WTC11 (cell line): ENCODE measurements around the gene SLC25A41. TPM values are rescaled to one million over a fixed set of nuclear protein-coding genes. Genes with fewer than 3 reads are reported as not detected.

ENCODE experiments used
- ATAC-seq: fragments of 200-7000 bp; cut with Tn5 transposase; 2 replicates; pipeline ENCODE4 v1.10.0; 2021; ENCODE audit warnings: mild to moderate bottlenecking, moderate library complexity
- CTCF ChIA-PET: fragments of 300-600 bp; sonication (Branson Sonifier 250); formaldehyde crosslinking; loops from one replicate; lab custom pipeline; 2021; ENCODE audit warnings: antibody characterized with exemption; lab: Charles Lee
- POLR2A ChIA-PET: fragments of 350-600 bp; sonication (Branson Sonifier 250); formaldehyde crosslinking; loops from one replicate; lab custom pipeline; 2021; ENCODE audit warnings: antibody characterized with exemption; lab: Charles Lee
- DNase-seq: peaks from one replicate; pipeline ENCODE4 v3.0.0; 2021; ENCODE audit warnings: low spot score
- H3K27ac Mint-ChIP-seq: 2 replicates; pipeline ENCODE4 v1.8.0; 2021; ENCODE audit warnings: mixed read lengths
- H3K27me3 Mint-ChIP-seq: 2 replicates; pipeline ENCODE4 v1.8.0; 2021; ENCODE audit warnings: low read depth, mild to moderate bottlenecking, moderate library complexity, mixed read lengths
- H3K36me3 Mint-ChIP-seq: 2 replicates; pipeline ENCODE4 v1.8.0; 2021; ENCODE audit warnings: mixed read lengths
- H3K4me1 Mint-ChIP-seq: 2 replicates; pipeline ENCODE4 v1.8.0; 2022; ENCODE audit warnings: mixed read lengths
- H3K4me3 Mint-ChIP-seq: 2 replicates; pipeline ENCODE4 v1.8.0; 2021; ENCODE audit warnings: mild to moderate bottlenecking, moderate library complexity, mixed read lengths
- H3K9me3 Mint-ChIP-seq: 2 replicates; pipeline ENCODE4 v1.8.0; 2021; ENCODE audit warnings: mixed read lengths
- ELF4 ChIP-seq: sonication (generic); formaldehyde crosslinking; IDR thresholded peaks from 2 replicates; pipeline ENCODE4 v1.8.1; 2022; ENCODE audit warnings: low read depth, mild to moderate bottlenecking, moderate library complexity, missing genetic modification reagents
- NR1H2 ChIP-seq: sonication (generic); formaldehyde crosslinking; IDR thresholded peaks from 2 replicates; pipeline ENCODE4 v1.9.0; 2021; ENCODE audit warnings: mild to moderate bottlenecking, moderate library complexity, missing genetic modification reagents
- RORB ChIP-seq: fragments of 250-450 bp; sonication (Bioruptor Pico); IDR thresholded peaks from 2 replicates; pipeline ENCODE4 v1.9.0; 2021; ENCODE audit warnings: mild to moderate bottlenecking
- TEAD1 ChIP-seq: sonication (generic); formaldehyde crosslinking; IDR thresholded peaks from 2 replicates; pipeline ENCODE4 v1.8.0; 2022; ENCODE audit warnings: mild to moderate bottlenecking, missing genetic modification reagents
- ZNF138 ChIP-seq: sonication (generic); formaldehyde crosslinking; conservative IDR thresholded peaks from 2 replicates; pipeline ENCODE4 v1.8.1; 2022; ENCODE audit warnings: mild to moderate bottlenecking, moderate library complexity, missing genetic modification reagents
- total RNA-seq: library from RNA; stranded (reverse); gene quantifications from 3 replicates; pipeline ENCODE4 v1.2.3, GENCODE V29; 2021
- TF ChIP-seq, protein P1 (sequence below): fragments of 250-450 bp; sonication (Bioruptor Pico); IDR thresholded peaks from 2 replicates; pipeline ENCODE4 v1.9.0; 2021; ENCODE audit warnings: mild to moderate bottlenecking
- TF ChIP-seq, protein P2 (sequence below): sonication (generic); formaldehyde crosslinking; IDR thresholded peaks from 2 replicates; pipeline ENCODE4 v1.8.1; 2022; ENCODE audit warnings: mild to moderate bottlenecking, moderate library complexity, missing genetic modification reagents
- TF ChIP-seq, protein P3 (sequence below): sonication (generic); formaldehyde crosslinking; IDR thresholded peaks from 2 replicates; pipeline ENCODE4 v1.8.0; 2023; ENCODE audit warnings: mild to moderate bottlenecking, missing genetic modification reagents
- TF ChIP-seq, protein P4 (sequence below): sonication (generic); formaldehyde crosslinking; IDR thresholded peaks from 2 replicates; pipeline ENCODE4 v1.8.1; 2023; ENCODE audit warnings: mild to moderate bottlenecking, missing genetic modification reagents, borderline replicate concordance
- TF ChIP-seq, protein P5 (sequence below): sonication (generic); formaldehyde crosslinking; IDR thresholded peaks from 2 replicates; pipeline ENCODE4 v1.8.1; 2023; ENCODE audit warnings: mild to moderate bottlenecking, missing genetic modification reagents, moderate library complexity
- TF ChIP-seq, protein P6 (sequence below): sonication (generic); formaldehyde crosslinking; conservative IDR thresholded peaks from 2 replicates; pipeline ENCODE4 v1.8.1; 2023; ENCODE audit warnings: mild to moderate bottlenecking, low read depth, missing genetic modification reagents, moderate library complexity

SLC25A41 gene
- total RNA-seq, 1 experiment from 2014 or later, result 0.35 TPM

DNA sequence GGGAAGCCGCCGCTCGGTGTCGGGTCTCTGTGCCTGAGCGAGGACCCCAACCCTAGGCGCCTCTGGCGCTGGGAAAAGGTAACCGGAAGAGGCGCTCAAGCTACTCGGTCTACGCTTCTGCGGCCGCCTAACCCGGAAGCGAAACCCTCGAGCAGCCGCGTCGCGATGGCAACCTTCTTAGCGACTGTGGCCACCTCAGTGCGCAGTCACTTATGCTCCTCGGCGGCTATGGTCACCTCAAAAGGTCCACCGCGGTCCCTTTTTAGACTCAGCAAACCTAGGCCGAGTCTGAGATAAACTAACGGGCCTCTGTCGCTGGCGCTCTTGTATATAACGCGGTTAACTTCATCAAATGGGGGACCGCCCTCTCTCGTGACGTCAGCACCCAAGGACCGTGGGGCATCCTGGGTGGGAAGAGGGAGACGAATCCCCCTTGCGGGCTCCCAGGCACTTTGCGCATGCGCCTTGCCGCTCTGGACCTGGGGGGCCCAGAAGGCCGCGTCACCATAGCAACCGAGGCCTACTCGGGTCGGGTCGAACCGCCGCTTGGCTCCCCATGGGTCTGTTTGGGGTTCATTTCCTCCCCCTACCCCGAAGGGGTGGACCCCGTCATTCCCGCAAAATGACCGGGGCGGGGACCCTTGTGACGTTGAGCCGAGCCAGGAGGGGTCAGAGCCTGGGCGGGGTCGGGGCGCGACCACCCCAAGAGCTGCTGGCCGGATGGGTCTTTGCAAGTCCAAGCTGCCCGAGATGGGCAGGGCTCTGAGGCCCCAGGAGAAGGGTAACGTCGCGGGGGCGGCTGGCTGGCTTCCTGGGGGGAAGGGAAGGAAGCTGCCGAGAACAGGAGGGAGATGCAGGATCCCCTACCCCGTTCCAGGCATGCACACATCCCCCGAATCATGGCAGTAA lies 40.2 kb downstream of the SLC25A41 start, which contains the start of gene GTF2F1 (continued):
- TF ChIP-seq, protein P1, sequence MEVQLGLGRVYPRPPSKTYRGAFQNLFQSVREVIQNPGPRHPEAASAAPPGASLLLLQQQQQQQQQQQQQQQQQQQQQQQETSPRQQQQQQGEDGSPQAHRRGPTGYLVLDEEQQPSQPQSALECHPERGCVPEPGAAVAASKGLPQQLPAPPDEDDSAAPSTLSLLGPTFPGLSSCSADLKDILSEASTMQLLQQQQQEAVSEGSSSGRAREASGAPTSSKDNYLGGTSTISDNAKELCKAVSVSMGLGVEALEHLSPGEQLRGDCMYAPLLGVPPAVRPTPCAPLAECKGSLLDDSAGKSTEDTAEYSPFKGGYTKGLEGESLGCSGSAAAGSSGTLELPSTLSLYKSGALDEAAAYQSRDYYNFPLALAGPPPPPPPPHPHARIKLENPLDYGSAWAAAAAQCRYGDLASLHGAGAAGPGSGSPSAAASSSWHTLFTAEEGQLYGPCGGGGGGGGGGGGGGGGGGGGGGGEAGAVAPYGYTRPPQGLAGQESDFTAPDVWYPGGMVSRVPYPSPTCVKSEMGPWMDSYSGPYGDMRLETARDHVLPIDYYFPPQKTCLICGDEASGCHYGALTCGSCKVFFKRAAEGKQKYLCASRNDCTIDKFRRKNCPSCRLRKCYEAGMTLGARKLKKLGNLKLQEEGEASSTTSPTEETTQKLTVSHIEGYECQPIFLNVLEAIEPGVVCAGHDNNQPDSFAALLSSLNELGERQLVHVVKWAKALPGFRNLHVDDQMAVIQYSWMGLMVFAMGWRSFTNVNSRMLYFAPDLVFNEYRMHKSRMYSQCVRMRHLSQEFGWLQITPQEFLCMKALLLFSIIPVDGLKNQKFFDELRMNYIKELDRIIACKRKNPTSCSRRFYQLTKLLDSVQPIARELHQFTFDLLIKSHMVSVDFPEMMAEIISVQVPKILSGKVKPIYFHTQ (CRISPR knock-in tag), result no peak
- TF ChIP-seq, protein P2, sequence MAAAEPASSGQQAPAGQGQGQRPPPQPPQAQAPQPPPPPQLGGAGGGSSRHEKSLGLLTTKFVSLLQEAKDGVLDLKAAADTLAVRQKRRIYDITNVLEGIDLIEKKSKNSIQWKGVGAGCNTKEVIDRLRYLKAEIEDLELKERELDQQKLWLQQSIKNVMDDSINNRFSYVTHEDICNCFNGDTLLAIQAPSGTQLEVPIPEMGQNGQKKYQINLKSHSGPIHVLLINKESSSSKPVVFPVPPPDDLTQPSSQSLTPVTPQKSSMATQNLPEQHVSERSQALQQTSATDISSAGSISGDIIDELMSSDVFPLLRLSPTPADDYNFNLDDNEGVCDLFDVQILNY (CRISPR knock-in tag), result no peak
- TF ChIP-seq ELF4 (CRISPR knock-in tag) (no peak), ZNF138 (no peak)
- TF ChIP-seq, protein P3, sequence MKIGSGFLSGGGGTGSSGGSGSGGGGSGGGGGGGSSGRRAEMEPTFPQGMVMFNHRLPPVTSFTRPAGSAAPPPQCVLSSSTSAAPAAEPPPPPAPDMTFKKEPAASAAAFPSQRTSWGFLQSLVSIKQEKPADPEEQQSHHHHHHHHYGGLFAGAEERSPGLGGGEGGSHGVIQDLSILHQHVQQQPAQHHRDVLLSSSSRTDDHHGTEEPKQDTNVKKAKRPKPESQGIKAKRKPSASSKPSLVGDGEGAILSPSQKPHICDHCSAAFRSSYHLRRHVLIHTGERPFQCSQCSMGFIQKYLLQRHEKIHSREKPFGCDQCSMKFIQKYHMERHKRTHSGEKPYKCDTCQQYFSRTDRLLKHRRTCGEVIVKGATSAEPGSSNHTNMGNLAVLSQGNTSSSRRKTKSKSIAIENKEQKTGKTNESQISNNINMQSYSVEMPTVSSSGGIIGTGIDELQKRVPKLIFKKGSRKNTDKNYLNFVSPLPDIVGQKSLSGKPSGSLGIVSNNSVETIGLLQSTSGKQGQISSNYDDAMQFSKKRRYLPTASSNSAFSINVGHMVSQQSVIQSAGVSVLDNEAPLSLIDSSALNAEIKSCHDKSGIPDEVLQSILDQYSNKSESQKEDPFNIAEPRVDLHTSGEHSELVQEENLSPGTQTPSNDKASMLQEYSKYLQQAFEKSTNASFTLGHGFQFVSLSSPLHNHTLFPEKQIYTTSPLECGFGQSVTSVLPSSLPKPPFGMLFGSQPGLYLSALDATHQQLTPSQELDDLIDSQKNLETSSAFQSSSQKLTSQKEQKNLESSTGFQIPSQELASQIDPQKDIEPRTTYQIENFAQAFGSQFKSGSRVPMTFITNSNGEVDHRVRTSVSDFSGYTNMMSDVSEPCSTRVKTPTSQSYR (CRISPR knock-in tag), result 0 out of 2 replicates have a peak, but pooled peaks have one; percentile 41
- TF ChIP-seq, protein P4, sequence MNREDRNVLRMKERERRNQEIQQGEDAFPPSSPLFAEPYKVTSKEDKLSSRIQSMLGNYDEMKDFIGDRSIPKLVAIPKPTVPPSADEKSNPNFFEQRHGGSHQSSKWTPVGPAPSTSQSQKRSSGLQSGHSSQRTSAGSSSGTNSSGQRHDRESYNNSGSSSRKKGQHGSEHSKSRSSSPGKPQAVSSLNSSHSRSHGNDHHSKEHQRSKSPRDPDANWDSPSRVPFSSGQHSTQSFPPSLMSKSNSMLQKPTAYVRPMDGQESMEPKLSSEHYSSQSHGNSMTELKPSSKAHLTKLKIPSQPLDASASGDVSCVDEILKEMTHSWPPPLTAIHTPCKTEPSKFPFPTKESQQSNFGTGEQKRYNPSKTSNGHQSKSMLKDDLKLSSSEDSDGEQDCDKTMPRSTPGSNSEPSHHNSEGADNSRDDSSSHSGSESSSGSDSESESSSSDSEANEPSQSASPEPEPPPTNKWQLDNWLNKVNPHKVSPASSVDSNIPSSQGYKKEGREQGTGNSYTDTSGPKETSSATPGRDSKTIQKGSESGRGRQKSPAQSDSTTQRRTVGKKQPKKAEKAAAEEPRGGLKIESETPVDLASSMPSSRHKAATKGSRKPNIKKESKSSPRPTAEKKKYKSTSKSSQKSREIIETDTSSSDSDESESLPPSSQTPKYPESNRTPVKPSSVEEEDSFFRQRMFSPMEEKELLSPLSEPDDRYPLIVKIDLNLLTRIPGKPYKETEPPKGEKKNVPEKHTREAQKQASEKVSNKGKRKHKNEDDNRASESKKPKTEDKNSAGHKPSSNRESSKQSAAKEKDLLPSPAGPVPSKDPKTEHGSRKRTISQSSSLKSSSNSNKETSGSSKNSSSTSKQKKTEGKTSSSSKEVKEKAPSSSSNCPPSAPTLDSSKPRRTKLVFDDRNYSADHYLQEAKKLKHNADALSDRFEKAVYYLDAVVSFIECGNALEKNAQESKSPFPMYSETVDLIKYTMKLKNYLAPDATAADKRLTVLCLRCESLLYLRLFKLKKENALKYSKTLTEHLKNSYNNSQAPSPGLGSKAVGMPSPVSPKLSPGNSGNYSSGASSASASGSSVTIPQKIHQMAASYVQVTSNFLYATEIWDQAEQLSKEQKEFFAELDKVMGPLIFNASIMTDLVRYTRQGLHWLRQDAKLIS, result no peak

DNA sequence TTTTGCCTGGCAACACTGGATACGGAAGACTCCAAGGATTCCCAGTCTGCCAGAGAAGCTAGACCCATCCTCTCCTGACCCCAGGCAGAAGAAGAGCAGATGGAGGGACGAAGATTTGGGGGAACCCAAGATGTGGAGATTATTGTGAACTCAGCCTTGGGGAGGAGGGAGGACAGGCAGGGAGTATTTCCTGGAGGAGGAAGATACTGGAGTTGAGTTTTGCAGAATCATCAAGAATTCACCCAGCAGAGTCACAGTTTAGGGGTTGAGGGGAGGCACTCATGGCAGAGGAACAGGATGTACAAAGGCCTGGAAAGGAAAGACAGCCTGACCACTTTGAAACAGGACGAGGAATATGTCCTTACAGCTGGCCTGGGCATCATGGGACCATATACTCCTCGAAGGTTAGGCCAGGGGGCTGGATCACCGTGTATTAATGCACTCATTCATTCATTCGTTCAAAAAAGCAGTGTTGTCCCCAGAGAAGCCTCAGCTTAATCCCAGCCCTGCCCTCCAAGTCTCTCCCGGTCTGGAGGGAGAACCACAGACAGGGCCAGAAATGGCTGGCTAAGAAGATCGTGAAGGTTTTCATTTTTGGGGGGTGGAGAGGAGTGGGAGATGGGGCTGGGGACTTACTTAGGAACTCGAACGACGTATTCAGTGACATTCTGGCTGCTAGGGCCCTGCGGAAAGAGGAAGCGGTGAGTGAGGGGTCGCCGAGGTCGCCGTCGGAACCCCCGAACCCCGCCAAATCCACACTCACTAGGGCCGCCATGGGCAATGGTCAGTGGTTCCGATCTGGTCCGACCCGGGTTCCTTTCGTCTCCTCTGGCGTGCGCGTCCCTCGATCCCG lies 41.1 kb downstream of the SLC25A41 start:
- peaks cover 16% of the 10 kb centered on the region for H3K36me3 Mint-ChIP-seq
- H3K9me3 Mint-ChIP-seq, result no peaks in the 10 kb centered on the region
- DNase-seq (no peak), ATAC-seq (no peak; the same call in 1 of the 2 replicates)
- peak overlapping the region; percentile 94 for H3K4me3 Mint-ChIP-seq
- ChIA-PET POLR2A (interaction anchor here (1.5 to 1.7 kb wide), 2 partner anchors 32 kb away, joined by 4 to 6 read pairs; partner anchors contain the start of genes CLPP and KHSRP), CTCF (interaction anchor here (1.2 to 2.0 kb wide), 4 partner anchors 11 to 25 kb away, joined by 3 to 7 read pairs (median 4); no protein-coding TSS in a partner anchor)
- no peaks in the 10 kb centered on the region for H3K27me3 Mint-ChIP-seq
- peak overlapping the region; percentile 80 for H3K27ac Mint-ChIP-seq
- peaks cover 22% of the 10 kb centered on the region for H3K4me1 Mint-ChIP-seq
- TF ChIP-seq, protein P2 (CRISPR knock-in tag), result no peak
- no peak for TF ChIP-seq RORB (CRISPR knock-in tag)
- TF ChIP-seq, protein P4, result no peak
- TF ChIP-seq, protein P5, sequence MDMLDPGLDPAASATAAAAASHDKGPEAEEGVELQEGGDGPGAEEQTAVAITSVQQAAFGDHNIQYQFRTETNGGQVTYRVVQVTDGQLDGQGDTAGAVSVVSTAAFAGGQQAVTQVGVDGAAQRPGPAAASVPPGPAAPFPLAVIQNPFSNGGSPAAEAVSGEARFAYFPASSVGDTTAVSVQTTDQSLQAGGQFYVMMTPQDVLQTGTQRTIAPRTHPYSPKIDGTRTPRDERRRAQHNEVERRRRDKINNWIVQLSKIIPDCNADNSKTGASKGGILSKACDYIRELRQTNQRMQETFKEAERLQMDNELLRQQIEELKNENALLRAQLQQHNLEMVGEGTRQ (CRISPR knock-in tag), result no peak
- TF ChIP-seq NR1H2 (CRISPR knock-in tag), result no peak
- TF ChIP-seq, protein P6, sequence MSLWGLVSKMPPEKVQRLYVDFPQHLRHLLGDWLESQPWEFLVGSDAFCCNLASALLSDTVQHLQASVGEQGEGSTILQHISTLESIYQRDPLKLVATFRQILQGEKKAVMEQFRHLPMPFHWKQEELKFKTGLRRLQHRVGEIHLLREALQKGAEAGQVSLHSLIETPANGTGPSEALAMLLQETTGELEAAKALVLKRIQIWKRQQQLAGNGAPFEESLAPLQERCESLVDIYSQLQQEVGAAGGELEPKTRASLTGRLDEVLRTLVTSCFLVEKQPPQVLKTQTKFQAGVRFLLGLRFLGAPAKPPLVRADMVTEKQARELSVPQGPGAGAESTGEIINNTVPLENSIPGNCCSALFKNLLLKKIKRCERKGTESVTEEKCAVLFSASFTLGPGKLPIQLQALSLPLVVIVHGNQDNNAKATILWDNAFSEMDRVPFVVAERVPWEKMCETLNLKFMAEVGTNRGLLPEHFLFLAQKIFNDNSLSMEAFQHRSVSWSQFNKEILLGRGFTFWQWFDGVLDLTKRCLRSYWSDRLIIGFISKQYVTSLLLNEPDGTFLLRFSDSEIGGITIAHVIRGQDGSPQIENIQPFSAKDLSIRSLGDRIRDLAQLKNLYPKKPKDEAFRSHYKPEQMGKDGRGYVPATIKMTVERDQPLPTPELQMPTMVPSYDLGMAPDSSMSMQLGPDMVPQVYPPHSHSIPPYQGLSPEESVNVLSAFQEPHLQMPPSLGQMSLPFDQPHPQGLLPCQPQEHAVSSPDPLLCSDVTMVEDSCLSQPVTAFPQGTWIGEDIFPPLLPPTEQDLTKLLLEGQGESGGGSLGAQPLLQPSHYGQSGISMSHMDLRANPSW (CRISPR knock-in tag), result no peak
- 0 out of 2 replicates have a peak, but pooled peaks have one; percentile 19 for TF ChIP-seq TEAD1 (CRISPR knock-in tag)
